HG02840 (cell line): ENCODE measurements around the gene WDR38.

Experiments
- ATAC-seq: cut with Tn5 transposase; IDR thresholded peaks from one replicate; pipeline ENCODE4 v1.9.1; 2021; ENCODE audit warnings: mild to moderate bottlenecking, moderate library complexity, moderate number of reproducible peaks; ENCODE audit not compliant: unreplicated experiment, low FRiP score

Gene WDR38

GRCh38 chr9:124878518-124878917 lies 25.3 kb downstream of the WDR38 start:
- ATAC-seq: no peak

DNA sequence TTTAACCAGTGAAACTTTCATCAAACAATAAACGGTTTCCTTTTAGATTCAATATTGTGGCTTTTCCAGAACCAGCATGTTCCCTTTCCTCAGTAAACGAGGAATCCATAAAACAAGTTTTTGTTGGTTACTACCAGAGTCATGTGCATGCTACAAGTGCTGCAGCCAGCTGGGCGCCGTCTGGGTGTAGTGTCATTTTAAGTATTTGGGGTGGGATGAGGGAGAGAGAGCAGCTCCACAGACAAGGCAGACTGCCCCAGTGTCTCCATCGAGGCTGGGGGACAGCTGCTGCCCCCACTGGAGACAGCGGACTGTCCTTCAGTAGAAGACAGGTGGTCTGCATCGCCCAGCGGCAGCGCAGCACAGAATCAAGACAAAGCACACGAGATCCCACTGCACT lies 26.0 kb downstream of the WDR38 start:
- ATAC-seq: no peak

- ATAC-seq: no peak
These were observed 27.2 kb downstream of the WDR38 start for GRCh38 chr9:124880501-124880900.

GRCh38 chr9:124881138-124881743 lies 28.0 kb downstream of the WDR38 start:
- no peak for ATAC-seq

GRCh38 chr9:124882231-124882630 lies 29.0 kb downstream of the WDR38 start:
- ATAC-seq: no peak

DNA sequence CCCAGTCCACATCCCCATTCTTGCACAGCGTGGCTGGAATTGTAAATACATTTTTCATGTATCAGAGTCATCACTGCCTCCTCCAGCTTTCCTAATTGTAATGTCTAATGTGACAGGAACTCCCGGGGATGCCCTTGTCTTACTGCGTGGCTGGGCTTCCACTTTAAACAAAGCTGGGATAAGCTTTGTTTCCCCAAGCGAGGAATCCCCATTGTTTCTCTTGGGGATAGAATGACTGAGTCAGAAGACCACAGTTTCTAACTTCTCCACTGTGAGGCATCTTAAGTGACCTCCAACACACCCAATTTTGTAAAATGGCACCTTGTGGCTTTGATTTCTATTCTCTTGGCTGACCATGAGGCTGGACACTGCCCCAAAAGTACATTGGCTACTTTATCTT lies 31.1 kb downstream of the WDR38 start:
- ATAC-seq: no peak

- ATAC-seq: no peak
These were observed 32.3 kb downstream of the WDR38 start for GRCh38 chr9:124885551-124885950.

DNA sequence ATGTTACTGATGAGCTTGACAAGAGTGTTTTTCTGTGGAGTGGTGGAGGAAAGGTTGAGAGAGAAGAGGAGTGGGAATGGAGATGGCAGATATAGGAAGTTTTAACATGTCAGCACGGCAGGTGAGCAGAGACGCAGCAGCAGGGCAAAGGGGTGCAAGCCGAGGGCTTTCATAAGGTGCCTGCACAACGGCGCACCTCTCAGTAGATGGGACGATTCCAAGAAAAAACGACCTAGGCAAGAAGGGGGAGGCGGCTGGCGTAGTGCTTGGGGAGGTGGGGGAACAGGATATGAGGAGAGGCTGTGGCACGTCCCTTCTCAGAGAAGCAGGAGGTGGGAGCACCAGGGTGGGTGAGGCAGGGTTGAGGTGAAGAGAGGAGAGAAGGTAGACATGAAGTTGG lies 33.2 kb downstream of the WDR38 start:
- ATAC-seq: no peak

- no peak for ATAC-seq
These were observed 33.7 kb downstream of the WDR38 start for GRCh38 chr9:124886866-124887492.

- ATAC-seq: no peak
These were observed 34.6 kb downstream of the WDR38 start for GRCh38 chr9:124887832-124888231.

DNA sequence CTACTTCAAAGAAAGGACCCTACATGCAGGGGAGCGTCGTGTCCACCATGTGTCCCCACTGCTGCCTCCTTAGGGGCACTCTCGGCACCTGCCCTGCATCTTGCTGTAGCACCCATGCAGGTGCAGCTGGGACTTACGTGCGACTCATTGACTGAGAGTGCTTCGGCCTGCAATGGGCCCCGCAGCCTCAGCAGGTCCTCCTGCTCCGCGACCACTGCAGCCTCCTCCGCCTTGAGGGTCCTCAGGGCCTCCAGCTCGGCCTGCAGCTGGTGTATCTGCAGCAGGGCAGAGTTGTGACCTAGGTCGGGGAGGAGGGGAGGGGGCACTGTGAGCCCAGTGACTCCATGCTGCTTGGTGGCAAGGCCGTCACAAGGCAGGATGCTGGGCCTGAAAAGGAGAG lies 35.7 kb downstream of the WDR38 start:
- ATAC-seq: no peak

DNA sequence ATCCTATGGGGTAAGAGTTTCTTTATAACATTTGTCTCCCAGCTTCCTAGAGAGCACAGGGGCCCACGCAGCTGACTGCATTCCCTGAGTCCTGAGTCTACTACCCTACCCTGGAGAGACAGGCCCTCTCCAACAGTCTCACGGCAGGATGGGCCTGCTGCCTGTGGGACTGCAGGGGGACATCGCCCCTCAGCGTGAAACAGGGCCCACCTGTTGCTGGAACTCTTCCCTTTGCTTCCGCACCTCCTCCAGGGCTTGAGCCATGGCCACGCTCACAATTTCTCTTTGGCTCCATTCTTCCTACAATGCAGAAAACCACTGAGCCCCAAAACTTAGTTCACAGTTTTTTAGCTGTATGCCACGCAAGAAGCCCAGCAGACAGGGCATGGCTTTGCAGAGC lies 36.9 kb downstream of the WDR38 start:
- ATAC-seq: no peak

DNA sequence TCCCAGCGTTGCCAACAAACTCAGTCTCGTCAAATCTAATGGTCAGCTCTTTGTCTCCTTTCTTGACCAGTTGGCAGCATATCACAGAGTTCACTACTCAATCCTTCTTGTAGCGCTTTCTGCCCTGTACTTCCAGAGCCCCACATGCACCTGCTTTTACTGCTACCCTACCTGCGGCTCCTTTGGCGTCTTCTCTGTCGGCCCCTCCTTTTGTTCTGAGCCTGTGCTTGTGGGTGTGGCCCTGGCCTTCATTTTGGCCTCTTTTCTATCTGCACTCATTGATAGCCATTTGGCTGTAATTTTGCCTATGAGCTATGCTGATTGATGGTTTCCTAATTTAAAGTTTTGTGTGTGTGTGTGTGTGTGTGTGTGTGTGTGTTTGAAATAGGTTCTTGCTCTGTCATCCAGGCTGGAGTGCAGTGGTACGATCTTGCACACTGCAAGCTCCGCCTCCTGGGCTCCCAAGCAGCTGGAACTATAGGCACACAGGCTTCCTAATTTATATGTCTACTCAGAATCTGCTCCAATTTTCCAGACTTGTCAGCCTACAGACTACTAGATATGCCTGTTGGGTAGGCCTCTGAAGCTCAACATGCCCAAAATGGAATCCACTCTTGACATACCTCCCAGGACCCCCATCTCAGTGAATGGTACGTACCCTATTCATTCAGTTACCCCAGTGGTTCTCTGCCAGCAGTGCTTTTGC lies 40.9 kb downstream of the WDR38 start:
- ATAC-seq: no peak

DNA sequence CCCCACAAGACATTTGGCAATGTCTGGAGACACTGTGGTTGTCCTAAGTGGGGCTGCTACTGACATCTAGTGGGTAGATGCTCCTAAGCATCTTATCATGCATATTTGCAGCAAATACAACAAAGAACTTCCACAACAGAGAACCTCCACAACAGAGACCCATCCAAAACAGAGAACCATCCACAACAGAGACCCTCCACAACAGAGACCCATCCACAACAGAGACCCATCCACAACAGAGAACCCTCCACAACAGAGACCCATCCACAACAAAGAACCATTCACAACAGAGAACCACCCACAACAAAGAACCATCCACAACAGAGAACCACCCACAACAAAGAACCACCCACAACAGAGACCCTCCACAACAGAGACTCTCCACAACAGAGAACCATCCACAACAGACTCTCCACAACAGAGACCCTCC lies 41.5 kb downstream of the WDR38 start:
- ATAC-seq: no peak

DNA sequence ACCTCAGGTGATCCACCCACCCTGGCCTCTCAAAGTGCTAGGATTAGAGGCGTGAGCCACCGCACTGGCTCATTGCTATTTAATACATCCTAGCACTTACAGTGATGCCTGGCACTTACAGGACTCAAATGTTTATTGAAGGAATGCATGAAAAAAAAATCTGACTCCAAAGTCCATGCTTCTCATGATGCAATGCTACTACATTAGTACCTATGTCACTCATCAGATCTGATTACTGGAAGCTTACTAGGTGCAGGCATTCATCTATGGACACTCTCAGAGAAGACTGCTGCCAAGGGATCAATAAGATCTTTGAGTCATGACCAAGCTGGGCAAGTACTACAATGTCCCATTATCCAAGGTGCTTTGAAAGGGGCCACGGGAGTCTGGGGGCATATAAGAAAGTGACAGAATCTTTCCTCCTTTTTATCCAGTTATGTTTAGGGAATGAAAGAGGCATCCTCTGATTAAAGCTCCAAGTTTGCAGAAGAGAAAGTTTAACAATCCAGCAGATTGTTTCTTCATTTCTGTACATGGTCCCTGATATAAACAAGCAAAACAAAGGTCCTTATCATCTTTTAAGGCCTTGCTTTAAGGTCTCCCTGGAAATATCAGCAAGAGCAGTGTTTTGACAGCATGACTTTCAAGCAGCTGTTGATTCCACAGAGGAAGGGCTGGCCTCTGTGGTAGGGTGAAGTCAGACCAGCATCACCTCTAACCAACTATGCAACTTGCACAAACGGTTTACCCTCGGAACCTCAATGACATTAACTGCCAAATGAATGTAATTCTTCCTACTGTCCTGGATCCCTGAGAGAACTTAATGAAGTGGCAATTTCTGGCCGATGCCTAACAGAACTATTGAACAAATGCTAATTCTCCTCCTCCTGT lies 44.6 kb downstream of the WDR38 start:
- no peak for ATAC-seq

- no peak for ATAC-seq
These were observed 46.6 kb downstream of the WDR38 start for GRCh38 chr9:124899845-124900244.

GRCh38 chr9:124906966-124907365 lies 53.7 kb downstream of the WDR38 start:
- ATAC-seq: no peak
